ENCODE data around the gene KIF20A.
"Not testable (repeated sequence)": the region's sequence is repeated elsewhere in the genome, so short reads cannot be mapped to it uniquely, and the experiment has no call there.

KIF20A gene

GRCh38 chr5:138178516-138179276 lies at the start of gene KIF20A, which contains the start of gene BRD8:
Gene KIF20A, plus strand, starts transcription at chr5:138179112. Its CDS starts 569 bp downstream, at chr5:138179681.
Gene BRD8, minus strand, starts transcription at chr5:138178630. Its CDS starts 16 bp downstream, at chr5:138178614.
- peak; percentile 91 for DNase-seq

DNA sequence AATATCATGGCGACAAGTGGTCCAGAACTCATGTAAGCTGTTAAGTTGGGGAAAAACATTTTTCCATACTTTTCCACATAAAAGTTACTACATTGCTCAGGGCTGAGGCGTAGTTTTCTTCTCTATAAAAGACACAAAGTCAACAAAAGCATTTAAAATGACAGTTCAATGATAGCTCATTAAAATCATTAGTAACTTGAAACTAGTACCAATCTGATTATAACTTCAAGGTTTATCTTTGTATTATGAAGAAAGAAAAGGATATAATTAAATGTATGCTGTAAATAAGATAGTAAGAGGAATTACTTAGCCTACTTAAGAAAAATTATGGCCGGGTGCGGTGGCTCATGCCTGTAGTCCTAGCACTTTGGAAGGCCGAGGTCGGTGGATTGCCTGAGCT lies 49.6 kb upstream of the KIF20A start:
- DNase-seq, result no peak

GRCh38 chr5:138132543-138132942 lies 46.4 kb upstream of the KIF20A start:
- no peak for DNase-seq

GRCh38 chr5:138138949-138139780 lies 39.7 kb upstream of the KIF20A start, which contains the start of gene NME5:
Gene NME5, minus strand, starts transcription at chr5:138139428. Its CDS starts 648 bp downstream, at chr5:138138780.
- no peak for DNase-seq

GRCh38 chr5:138139781-138140090 lies 39.2 kb upstream of the KIF20A start:
- DNase-seq, result no peak

- no peak for DNase-seq
These were observed 38.6 kb upstream of the KIF20A start for GRCh38 chr5:138140268-138140667.

DNA sequence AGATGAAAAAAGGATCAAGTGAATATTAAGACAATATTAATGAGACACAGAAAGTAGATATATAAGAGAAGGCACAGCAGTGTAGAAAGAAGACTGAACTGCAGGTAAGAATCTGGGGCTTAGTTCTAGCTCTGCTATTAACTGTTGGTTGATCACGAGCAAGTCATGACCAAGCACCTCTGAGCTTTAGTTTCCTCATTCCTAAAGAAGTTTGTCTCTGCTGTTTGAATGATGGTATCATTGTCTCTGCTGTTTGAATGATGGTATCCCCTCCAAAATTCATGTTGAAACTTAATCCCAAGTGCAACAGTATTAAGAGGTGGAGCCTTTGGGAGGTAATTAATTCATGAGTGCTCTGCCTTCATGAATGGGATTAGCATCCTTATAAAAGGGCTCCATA lies 37.2 kb upstream of the KIF20A start:
- DNase-seq, result no peak

- DNase-seq, result not testable (repeated sequence)
These were observed 35.3 kb upstream of the KIF20A start for GRCh38 chr5:138143578-138143977.

- no peak for DNase-seq
These were observed 30.1 kb upstream of the KIF20A start for GRCh38 chr5:138148811-138149210.

DNA sequence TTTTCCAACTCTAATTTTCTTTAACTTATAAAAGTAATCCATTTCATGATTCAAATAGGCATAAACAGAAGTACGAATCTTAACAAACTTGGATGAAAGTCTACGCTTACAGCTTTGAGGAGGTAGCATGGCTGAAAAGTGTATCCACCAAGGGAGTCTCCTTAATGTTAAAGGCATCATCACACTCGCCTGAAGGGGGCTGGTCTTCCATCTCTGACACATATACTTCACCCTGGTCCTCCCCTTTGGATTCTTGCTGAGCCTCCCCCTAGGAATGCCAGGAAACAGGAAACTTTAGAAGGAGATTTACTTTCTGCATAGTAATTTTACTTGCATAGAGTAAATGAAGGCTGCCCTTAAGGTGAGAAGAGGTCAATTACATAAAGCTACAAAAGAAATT lies 29.4 kb upstream of the KIF20A start:
- no peak for DNase-seq

GRCh38 chr5:138155977-138156376 lies 22.9 kb upstream of the KIF20A start:
- not testable (repeated sequence) for DNase-seq

DNA sequence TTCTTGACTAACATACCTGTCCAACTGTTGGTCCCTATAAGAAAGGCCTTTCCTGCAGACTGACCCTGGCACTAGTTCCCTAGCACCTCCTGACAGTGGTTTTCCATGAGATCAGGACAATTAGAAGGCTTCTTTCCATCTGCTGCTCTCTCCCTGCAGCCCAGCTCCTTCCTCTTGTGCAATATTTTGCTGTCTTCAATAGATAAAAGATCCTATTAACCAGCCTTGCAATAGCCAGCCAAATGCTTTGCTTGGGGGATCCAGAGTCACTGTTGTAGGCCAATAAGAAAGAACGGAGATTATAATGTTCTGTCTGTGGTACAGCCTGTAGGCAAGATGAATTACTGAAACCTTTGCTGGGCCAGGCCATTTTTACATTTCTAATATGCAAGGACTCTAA lies 21.3 kb upstream of the KIF20A start:
- no peak for DNase-seq

DNA sequence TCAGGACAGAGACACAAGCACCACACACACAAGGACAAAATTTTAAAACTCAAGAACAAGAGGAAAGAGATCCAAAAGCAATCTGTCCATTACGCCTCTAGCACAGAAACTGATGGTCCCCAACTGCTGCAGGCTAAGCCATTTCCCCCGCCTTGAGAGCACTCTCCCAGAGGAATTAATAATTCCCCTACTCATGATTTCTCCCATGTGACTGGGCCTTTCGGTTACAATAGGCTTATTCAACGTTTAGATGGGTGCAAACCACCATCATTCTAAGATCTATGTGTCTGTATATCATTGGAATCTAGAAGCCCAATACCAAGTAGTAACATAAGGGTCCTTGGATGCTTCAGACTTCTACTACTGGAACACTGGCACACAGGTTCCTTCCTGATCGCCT lies 19.2 kb upstream of the KIF20A start:
- no peak for DNase-seq

DNA sequence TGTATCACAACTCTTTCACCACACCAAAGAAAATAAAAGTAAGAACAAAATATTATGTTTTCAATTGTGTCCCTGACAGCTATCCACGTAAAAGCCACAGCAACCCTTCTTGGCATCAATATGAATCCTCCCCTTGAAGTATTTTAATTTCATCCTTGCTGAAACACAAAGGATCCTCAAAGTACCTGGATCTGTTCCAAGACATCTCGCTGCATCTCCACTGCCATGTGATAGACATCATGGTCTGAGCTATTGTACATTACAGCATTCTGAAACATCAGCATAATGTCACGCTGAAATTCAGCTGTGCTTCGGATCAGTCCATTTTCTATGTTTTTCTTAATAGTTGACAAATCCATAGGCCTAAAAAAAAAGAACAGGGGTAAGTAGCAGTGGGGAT lies 18.2 kb upstream of the KIF20A start:
- no peak for DNase-seq

DNA sequence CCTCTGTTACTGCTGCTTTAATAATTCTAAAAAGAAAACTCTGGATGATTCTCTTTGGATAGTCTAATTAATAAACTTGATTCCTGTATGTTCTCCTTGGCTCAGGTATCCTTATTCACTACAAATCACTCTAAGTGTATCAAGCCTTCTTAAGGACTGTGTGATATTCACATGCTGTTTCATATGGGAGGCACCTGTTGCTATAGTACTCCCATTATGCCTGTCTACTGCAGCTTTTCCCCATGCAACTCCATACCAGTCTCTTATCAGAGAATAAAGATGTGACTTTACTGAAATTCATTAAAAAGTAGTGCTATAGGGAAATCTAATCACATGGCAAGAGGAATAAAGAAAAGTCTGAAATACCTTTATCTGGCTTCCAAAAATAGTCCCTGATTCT lies 15.2 kb upstream of the KIF20A start:
- DNase-seq, result no peak

- no peak for DNase-seq
These were observed 9.8 kb upstream of the KIF20A start for GRCh38 chr5:138169124-138169523.

DNA sequence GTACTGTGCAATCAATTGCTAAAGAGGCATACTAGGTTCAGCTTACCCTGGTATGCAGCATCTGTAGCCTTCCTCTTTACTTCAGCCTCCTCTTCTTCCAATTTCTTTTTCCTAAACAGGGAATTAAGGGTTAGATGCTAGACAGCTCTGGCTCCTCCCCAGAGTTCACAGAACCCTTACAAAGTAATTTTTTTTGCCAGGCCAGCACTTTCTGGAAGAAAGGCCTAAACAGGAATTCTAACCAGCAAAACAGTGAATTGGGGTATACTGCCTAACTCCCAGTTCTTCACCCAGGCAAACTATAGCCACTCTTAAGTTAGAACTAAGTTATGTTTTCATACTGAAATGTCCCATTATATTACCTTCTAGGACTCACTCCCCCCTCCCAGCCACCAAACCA lies 8.6 kb upstream of the KIF20A start:
- no peak for DNase-seq

DNA sequence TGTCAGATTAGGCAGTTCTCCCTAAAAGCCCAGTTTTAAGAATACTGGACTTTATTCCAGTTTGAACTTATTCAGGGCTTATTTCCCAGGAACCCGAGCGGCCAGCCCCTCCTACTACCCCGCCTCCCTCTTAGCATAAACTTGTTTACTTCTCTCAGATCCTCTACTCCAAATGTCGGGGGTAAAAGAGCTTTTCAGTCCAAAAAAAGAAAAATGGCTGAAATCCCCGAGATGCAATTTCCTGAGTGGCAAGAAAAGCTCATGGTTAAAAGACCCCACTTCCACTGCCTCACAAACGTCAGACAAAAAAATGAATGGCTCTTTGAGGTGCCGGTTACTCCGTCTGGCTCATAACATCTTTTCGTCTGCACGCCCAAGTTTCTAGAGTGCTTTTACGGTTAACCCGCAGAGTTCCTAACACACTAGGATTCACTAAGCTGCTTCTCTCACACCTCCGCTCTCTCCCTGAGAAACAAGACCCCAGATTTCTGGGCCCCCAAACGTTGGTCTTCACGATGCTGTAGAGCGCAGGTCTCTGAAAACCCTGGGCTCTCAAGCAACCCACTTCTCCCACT lies 884 bp upstream of the KIF20A start:
- peak; percentile 5 for DNase-seq

DNA sequence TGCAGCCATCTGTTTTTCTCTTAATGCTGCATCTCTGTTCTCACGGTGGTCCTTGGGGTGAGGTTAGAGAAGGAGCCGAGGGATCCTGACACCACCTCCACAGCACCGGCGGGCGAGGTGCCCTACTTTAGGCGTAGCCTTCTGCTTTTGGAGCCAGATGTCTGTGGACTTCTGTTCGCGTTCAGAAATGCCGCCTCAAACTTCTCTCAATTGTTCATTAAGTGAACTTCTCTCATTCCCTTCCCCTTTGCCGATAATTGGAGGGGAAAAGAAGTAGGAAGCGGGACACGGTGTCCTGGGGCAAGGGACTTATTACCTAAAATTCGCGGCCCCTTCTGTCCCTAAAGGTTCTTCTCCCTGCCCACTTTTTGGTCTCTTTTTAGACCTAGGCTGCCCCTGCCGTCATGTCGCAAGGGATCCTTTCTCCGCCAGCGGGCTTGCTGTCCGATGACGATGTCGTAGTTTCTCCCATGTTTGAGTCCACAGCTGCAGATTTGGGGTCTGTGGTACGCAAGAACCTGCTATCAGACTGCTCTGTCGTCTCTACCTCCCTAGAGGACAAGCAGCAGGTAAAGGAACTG lies 455 bp downstream of the KIF20A start:
- DNase-seq, result no peak

DNA sequence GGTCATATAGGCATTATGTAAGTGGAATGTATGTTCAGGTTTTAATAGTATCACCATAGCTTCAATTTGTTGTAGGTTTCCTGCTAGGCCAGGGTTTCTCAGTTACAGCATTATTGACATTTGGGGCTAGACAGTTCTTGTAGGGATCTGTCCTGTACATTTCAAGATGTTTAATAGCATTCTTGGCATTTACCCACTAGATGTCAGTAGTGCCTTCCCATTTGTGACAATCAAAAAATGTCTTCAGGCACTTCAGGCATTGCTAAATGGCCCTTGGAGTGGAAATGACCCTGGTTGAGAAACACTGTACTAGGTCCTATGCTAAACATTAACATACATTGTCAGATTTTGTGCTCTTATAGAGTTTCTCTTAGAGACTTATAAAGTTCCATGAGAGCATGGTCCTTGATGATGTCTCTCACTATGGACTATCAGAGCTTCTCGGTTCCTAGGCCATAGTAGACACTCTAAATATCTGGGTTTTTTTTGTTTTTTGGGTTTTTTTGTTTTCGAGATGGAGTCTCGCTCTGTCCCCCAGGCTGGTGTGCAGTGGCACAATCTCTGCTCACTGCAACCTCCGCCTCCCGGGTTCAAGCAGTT lies 1.4 kb downstream of the KIF20A start:
- DNase-seq, result peak; percentile 20

- DNase-seq, result no peak
These were observed 1.9 kb downstream of the KIF20A start for GRCh38 chr5:138180841-138181240.

- DNase-seq, result no peak
These were observed 3.9 kb downstream of the KIF20A start for GRCh38 chr5:138182808-138183207.

GRCh38 chr5:138186002-138186447 lies 7.1 kb downstream of the KIF20A start:
- no peak for DNase-seq
